ENCODE data around the gene ARL4A. TPM values are rescaled to one million over a fixed set of nuclear protein-coding genes. Genes with fewer than 3 reads are reported as not detected.
A peak's percentile ranks its signal among the peaks of the same experiment; 100 is the strongest.
"Not testable (repeated sequence)": the region's sequence is repeated elsewhere in the genome, so short reads cannot be mapped to it uniquely, and the experiment has no call there.

ARL4A gene
- total and polyA plus RNA-seq, 9 donors = 18.5 to 31.0 (median 23.3) TPM

GRCh38 chr7:12660986-12661385, 26.4 kb upstream of the ARL4A start:
- not testable (repeated sequence) for H3K27me3 ChIP-seq (ENCODE audit: control insufficient read depth, insufficient read depth, low read length); H3K27ac ChIP-seq (ENCODE audit: low read length); H3K9me3 ChIP-seq (replicated peaks; ENCODE audit: control insufficient read depth, low read depth, low read length); H3K4me3 ChIP-seq (ENCODE audit: low read length); H3K4me1 ChIP-seq (ENCODE audit: control insufficient read depth, insufficient read depth, low read length); H3K36me3 ChIP-seq (ENCODE audit: control insufficient read depth, insufficient read depth, low read length); DNase-seq
- 75% methylated on average over 2 of the region's 3 CpGs for WGBS (ENCODE audit: insufficient coverage)

GRCh38 chr7:12661581-12661980, 25.9 kb upstream of the ARL4A start:
- Histone ChIP-seq H3K36me3 (ENCODE audit: control insufficient read depth, insufficient read depth, low read length) (no peaks in the 10 kb centered on the region), H3K27me3 (ENCODE audit: control insufficient read depth, insufficient read depth, low read length) (no peaks in the 10 kb centered on the region), H3K9me3 (replicated peaks; ENCODE audit: control insufficient read depth, low read depth, low read length) (no peaks in the 10 kb centered on the region), H3K27ac (ENCODE audit: low read length) (no peak overlapping the region), H3K4me1 (ENCODE audit: control insufficient read depth, insufficient read depth, low read length) (no peaks in the 10 kb centered on the region), H3K4me3 (ENCODE audit: low read length) (no peak overlapping the region)
- 79% methylated on average over 5 of the region's 6 CpGs for WGBS (ENCODE audit: insufficient coverage)
- no peak for DNase-seq

GRCh38 chr7:12670000-12670729, 17.3 kb upstream of the ARL4A start:
- Histone ChIP-seq H3K36me3 (ENCODE audit: control insufficient read depth, insufficient read depth, low read length) (no peaks in the 10 kb centered on the region), H3K4me3 (ENCODE audit: low read length) (no peak overlapping the region), H3K9me3 (replicated peaks; ENCODE audit: control insufficient read depth, low read depth, low read length) (no peaks in the 10 kb centered on the region), H3K27me3 (ENCODE audit: control insufficient read depth, insufficient read depth, low read length) (no peaks in the 10 kb centered on the region), H3K4me1 (ENCODE audit: control insufficient read depth, insufficient read depth, low read length) (peaks cover 2% of the 10 kb centered on the region), H3K27ac (ENCODE audit: low read length) (no peak overlapping the region)
- WGBS (ENCODE audit: insufficient coverage) = no CpG with 5 or more reads among the region's 1 CpG
- peak; percentile 75 for DNase-seq

GRCh38 chr7:12670743-12671520, 16.5 kb upstream of the ARL4A start:
- WGBS (ENCODE audit: insufficient coverage) = no CpG with 5 or more reads among the region's 6 CpGs
- no peaks in the 10 kb centered on the region for H3K36me3 ChIP-seq (ENCODE audit: control insufficient read depth, insufficient read depth, low read length)
- H3K9me3 ChIP-seq (replicated peaks; ENCODE audit: control insufficient read depth, low read depth, low read length) = peaks cover 4% of the 10 kb centered on the region
- peak; percentile 22 for DNase-seq
- H3K4me1 ChIP-seq (ENCODE audit: control insufficient read depth, insufficient read depth, low read length) = peaks cover 2% of the 10 kb centered on the region
- H3K27ac ChIP-seq (ENCODE audit: low read length) = no peak overlapping the region
- no peaks in the 10 kb centered on the region for H3K27me3 ChIP-seq (ENCODE audit: control insufficient read depth, insufficient read depth, low read length)
- H3K4me3 ChIP-seq (ENCODE audit: low read length) = no peak overlapping the region

- not testable (repeated sequence) for DNase-seq; H3K27me3 ChIP-seq (ENCODE audit: control insufficient read depth, insufficient read depth, low read length); H3K36me3 ChIP-seq (ENCODE audit: control insufficient read depth, insufficient read depth, low read length); H3K4me3 ChIP-seq (ENCODE audit: low read length); H3K27ac ChIP-seq (ENCODE audit: low read length); H3K9me3 ChIP-seq (replicated peaks; ENCODE audit: control insufficient read depth, low read depth, low read length); H3K4me1 ChIP-seq (ENCODE audit: control insufficient read depth, insufficient read depth, low read length)
- WGBS (ENCODE audit: insufficient coverage) = 71% methylated on average over 1 of the region's 7 CpGs
Observed at GRCh38 chr7:12673436-12673835, 14.0 kb upstream of the ARL4A start.

DNA sequence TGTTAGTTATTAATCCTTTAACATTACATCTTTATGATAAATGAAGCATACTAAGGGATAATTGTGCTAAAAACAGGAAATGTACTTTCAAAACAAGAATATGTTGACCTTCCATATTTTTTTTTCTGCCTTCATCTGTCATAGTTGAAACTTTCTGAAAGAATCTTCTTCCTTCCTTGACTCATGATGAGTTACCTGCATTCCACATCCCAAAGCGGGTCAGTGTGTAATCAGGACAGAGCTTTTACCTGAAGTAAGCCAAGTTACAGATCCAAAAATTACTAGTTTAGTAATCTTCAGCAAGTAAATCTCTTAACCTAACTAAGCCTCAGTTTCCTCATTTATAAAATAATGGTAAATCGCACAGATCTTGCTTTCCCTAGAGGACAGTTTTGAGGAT, 13.4 kb upstream of the ARL4A start:
- H3K27ac ChIP-seq (ENCODE audit: low read length) = no peak overlapping the region
- peaks cover 4% of the 10 kb centered on the region for H3K9me3 ChIP-seq (replicated peaks; ENCODE audit: control insufficient read depth, low read depth, low read length)
- H3K4me1 ChIP-seq (ENCODE audit: control insufficient read depth, insufficient read depth, low read length) = peaks cover 2% of the 10 kb centered on the region
- no CpG with 5 or more reads among the region's 2 CpGs for WGBS (ENCODE audit: insufficient coverage)
- no peaks in the 10 kb centered on the region for H3K36me3 ChIP-seq (ENCODE audit: control insufficient read depth, insufficient read depth, low read length)
- no peaks in the 10 kb centered on the region for H3K27me3 ChIP-seq (ENCODE audit: control insufficient read depth, insufficient read depth, low read length)
- DNase-seq = no peak
- H3K4me3 ChIP-seq (ENCODE audit: low read length) = no peak overlapping the region

DNA sequence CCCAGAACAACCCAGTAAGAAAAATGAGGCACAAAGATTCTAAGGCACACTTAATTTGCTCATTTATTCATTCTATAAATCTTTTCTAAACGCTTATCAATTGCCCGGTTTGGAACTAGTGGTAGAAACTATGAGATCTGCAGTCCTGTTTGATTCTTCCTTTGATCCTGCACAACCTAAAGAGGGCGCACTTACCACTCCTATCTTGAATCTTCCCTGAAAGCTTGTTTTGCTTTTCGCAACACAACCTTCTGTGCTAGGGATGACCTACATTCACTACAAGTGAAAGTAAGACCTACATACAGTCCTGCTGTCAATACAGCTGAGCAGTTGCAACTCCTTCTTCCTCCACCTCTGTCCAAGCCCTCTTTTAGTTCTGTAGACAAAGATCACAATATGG, 12.6 kb upstream of the ARL4A start:
- WGBS (ENCODE audit: insufficient coverage) = 100% methylated on average over 1 of the region's 4 CpGs
- H3K9me3 ChIP-seq (replicated peaks; ENCODE audit: control insufficient read depth, low read depth, low read length) = peaks cover 4% of the 10 kb centered on the region
- H3K27ac ChIP-seq (ENCODE audit: low read length) = no peak overlapping the region
- no peaks in the 10 kb centered on the region for H3K4me1 ChIP-seq (ENCODE audit: control insufficient read depth, insufficient read depth, low read length)
- H3K36me3 ChIP-seq (ENCODE audit: control insufficient read depth, insufficient read depth, low read length) = no peaks in the 10 kb centered on the region
- no peak for DNase-seq
- no peak overlapping the region for H3K4me3 ChIP-seq (ENCODE audit: low read length)
- H3K27me3 ChIP-seq (ENCODE audit: control insufficient read depth, insufficient read depth, low read length) = no peaks in the 10 kb centered on the region

GRCh38 chr7:12683678-12684585, 3.5 kb upstream of the ARL4A start:
- peaks cover 3% of the 10 kb centered on the region for H3K4me1 ChIP-seq (ENCODE audit: control insufficient read depth, insufficient read depth, low read length)
- WGBS (ENCODE audit: insufficient coverage) = no CpG with 5 or more reads among the region's 2 CpGs
- DNase-seq = no peak

GRCh38 chr7:12684733-12685132, 2.7 kb upstream of the ARL4A start:
- no peak overlapping the region for H3K4me3 ChIP-seq (ENCODE audit: low read length)
- no peaks in the 10 kb centered on the region for H3K9me3 ChIP-seq (replicated peaks; ENCODE audit: control insufficient read depth, low read depth, low read length)
- H3K4me1 ChIP-seq (ENCODE audit: control insufficient read depth, insufficient read depth, low read length) = peaks cover 3% of the 10 kb centered on the region
- H3K27me3 ChIP-seq (ENCODE audit: control insufficient read depth, insufficient read depth, low read length) = no peaks in the 10 kb centered on the region
- no peak overlapping the region for H3K27ac ChIP-seq (ENCODE audit: low read length)
- no peaks in the 10 kb centered on the region for H3K36me3 ChIP-seq (ENCODE audit: control insufficient read depth, insufficient read depth, low read length)
- WGBS (ENCODE audit: insufficient coverage) = 90% methylated on average over 13 of the region's 19 CpGs
- DNase-seq = no peak

More at GRCh38 chr7:12683678-12684585, 3.5 kb upstream of the ARL4A start:
- Histone ChIP-seq H3K27me3 (ENCODE audit: control insufficient read depth, insufficient read depth, low read length) (no peaks in the 10 kb centered on the region), H3K9me3 (replicated peaks; ENCODE audit: control insufficient read depth, low read depth, low read length) (no peaks in the 10 kb centered on the region), H3K27ac (ENCODE audit: low read length) (no peak overlapping the region), H3K4me3 (ENCODE audit: low read length) (no peak overlapping the region), H3K36me3 (ENCODE audit: control insufficient read depth, insufficient read depth, low read length) (no peaks in the 10 kb centered on the region)

DNA sequence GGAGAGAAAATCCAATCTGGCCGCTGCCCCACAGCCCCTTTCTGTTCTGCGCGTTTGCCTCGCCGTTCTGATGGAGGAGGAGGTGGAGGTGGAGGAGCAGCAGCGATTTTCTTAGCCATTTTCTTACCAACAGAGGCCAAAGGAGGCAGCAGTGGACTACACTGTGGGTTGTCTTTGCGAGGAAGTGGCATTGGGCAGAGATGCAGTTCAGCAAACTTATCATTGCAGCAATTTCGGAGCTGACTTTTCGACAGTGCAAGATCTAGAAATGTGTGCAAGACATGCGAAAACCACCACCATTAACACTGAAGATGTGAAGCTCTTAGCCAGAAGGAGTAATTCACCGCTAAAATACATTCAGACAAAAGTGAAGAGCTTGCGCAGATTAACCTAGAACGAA, 1.9 kb upstream of the ARL4A start:
- peak; percentile 46 for DNase-seq
- 89% methylated on average over 5 of the region's 13 CpGs for WGBS (ENCODE audit: insufficient coverage)

More for the DNA sequence above, 1.9 kb upstream of the ARL4A start:
- H3K9me3 ChIP-seq (replicated peaks; ENCODE audit: control insufficient read depth, low read depth, low read length) = no peaks in the 10 kb centered on the region
- no peaks in the 10 kb centered on the region for H3K36me3 ChIP-seq (ENCODE audit: control insufficient read depth, insufficient read depth, low read length)
- H3K27ac ChIP-seq (ENCODE audit: low read length) = no peak overlapping the region
- H3K27me3 ChIP-seq (ENCODE audit: control insufficient read depth, insufficient read depth, low read length) = no peaks in the 10 kb centered on the region
- H3K4me3 ChIP-seq (ENCODE audit: low read length) = no peak overlapping the region
- H3K4me1 ChIP-seq (ENCODE audit: control insufficient read depth, insufficient read depth, low read length) = peaks cover 3% of the 10 kb centered on the region
